Measurements from ENCODE around the gene NECTIN2. TPM values are rescaled to one million over a fixed set of nuclear protein-coding genes. Genes with fewer than 3 reads are reported as not detected.

Gene NECTIN2
- total RNA-seq, 1 experiment from 2014 or later = 104 TPM

GRCh38 chr19:44867578-44867977 is 21.5 kb downstream of the NECTIN2 start:
- H3K27me3 ChIP-seq (ENCODE audit: control insufficient read depth, insufficient read depth, low read length) = no peaks in the 10 kb centered on the region
- no peak for ATAC-seq
- BruUV-seq (replicated peaks) = no TSS peak

DNA sequence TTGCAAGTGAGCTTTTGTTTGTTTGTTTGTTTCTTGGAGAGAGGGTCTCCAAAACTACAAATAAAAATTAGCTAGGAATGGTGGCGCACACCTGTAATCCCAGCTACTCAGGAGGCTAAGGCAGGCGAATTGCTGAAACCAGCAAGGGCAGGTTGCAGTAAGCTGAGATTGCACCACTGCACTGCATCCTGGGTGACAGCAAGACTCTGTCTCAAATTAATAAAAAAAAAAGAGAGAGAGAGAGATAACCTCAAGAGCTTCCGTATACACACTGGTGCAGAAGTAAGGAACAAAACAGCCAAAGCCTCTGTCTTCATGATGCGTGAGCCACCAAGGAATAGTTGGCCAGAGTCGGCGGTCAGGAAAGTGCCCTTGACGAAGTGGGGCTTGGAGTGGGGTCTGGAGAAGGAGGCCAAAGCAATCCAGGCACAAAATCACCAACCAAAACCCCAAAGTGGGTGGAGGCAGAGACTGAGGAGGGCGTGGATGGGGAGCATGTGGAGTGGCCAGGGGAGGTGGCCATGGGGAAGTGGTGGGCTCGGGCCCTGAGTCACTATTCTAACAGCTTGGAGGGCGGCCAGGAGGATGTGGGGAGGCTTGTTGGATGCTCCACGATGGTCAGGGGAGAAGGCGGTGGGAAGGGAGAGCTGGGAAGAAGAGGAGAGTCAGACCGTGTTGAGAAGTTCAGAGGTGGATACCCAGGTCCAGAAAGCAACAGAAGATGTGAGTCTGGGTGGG is 23.8 kb downstream of the NECTIN2 start:
- ATAC-seq (no peak), DNase-seq (ENCODE audit: low read depth, low spot score) (no peak)
- in situ Hi-C loops (cut with HindIII; ENCODE audit: low pct_unique_long_range_greater_than_20kb, low sequenced_read_pairs) = no loop called here
- Histone ChIP-seq H3K4me3 (ENCODE audit: low read depth in 2 of 2, low read length in 2 of 2) (no peak overlapping the region), H3K4me1 (ENCODE audit: control insufficient read depth, insufficient read depth, low read length) (no peaks in the 10 kb centered on the region), H3K36me3 (ENCODE audit: control insufficient read depth, insufficient read depth, low read length) (peaks cover 2% of the 10 kb centered on the region; the same call in 1 of the 2 replicates), H3K9me3 (ENCODE audit: control insufficient read depth, insufficient read depth, low read depth, low read length) (no peaks in the 10 kb centered on the region), H3K27ac (ENCODE audit: low read length) (no peak overlapping the region), H3K27me3 (ENCODE audit: control insufficient read depth, insufficient read depth, low read length) (no peaks in the 10 kb centered on the region)
- ChIA-PET POLR2A (no interaction called here), CTCF (interaction anchor here (0.6 kb wide), 1 partner anchor 20 kb away, joined by 3 read pairs; no protein-coding TSS in a partner anchor)
- intact Hi-C loops (cut with micrococcal nuclease; ENCODE audit: unreplicated experiment) = no loop called here
- no TSS peak for BruUV-seq (replicated peaks)
- no peak for TF ChIP-seq SIN3A (IDR thresholded peaks at IDR 0.05; ENCODE audit: borderline replicate concordance, insufficient read depth, low read depth, low read length)
- TF ChIP-seq POLR2AphosphoS5 (IDR thresholded peaks at IDR 0.05; ENCODE audit: low read depth, low read length) = no peak
- no peak for TF ChIP-seq TCF7L2 (IDR thresholded peaks at IDR 0.05; ENCODE audit: low read depth, low read length)
- no peak for TF ChIP-seq CTCF (IDR thresholded peaks at IDR 0.05)
- no peak for TF ChIP-seq REST (IDR thresholded peaks at IDR 0.05; ENCODE audit: insufficient read depth in 1 of 2, low read depth in 2 of 2, low read length in 1 of 2)

More at GRCh38 chr19:44867578-44867977, 21.5 kb downstream of the NECTIN2 start:
- DNase-seq (ENCODE audit: low read depth, low spot score) = no peak
- H3K36me3 ChIP-seq (ENCODE audit: control insufficient read depth, insufficient read depth, low read length) = peaks cover 2% of the 10 kb centered on the region; the same call in 1 of the 2 replicates
- H3K4me1 ChIP-seq (ENCODE audit: control insufficient read depth, insufficient read depth, low read length) = no peaks in the 10 kb centered on the region
- in situ Hi-C loops (cut with HindIII; ENCODE audit: low pct_unique_long_range_greater_than_20kb, low sequenced_read_pairs) (no loop called here), intact Hi-C loops (cut with micrococcal nuclease; ENCODE audit: unreplicated experiment) (no loop called here)
- TF ChIP-seq REST (IDR thresholded peaks at IDR 0.05; ENCODE audit: insufficient read depth in 1 of 2, low read depth in 2 of 2, low read length in 1 of 2) (no peak), TCF7L2 (IDR thresholded peaks at IDR 0.05; ENCODE audit: low read depth, low read length) (no peak), POLR2AphosphoS5 (IDR thresholded peaks at IDR 0.05; ENCODE audit: low read depth, low read length) (no peak), CTCF (IDR thresholded peaks at IDR 0.05) (no peak), SIN3A (IDR thresholded peaks at IDR 0.05; ENCODE audit: borderline replicate concordance, insufficient read depth, low read depth, low read length) (no peak)
- CTCF ChIA-PET = no interaction called here
- POLR2A ChIA-PET = no interaction called here
- no peak overlapping the region for H3K27ac ChIP-seq (ENCODE audit: low read length)
- H3K4me3 ChIP-seq (ENCODE audit: low read depth in 2 of 2, low read length in 2 of 2) = no peak overlapping the region
- no peaks in the 10 kb centered on the region for H3K9me3 ChIP-seq (ENCODE audit: control insufficient read depth, insufficient read depth, low read depth, low read length)
